Activated effector memory CD4-positive, alpha-beta T cell treated with Interleukin-2 at 50 U/mL for 16 hours (primary cell): ENCODE data around the gene FIBP.

Experiments used
- DNase-seq: peaks from one replicate; pipeline ENCODE4 v3.0.0-alpha.2; 2020

FIBP gene

DNA sequence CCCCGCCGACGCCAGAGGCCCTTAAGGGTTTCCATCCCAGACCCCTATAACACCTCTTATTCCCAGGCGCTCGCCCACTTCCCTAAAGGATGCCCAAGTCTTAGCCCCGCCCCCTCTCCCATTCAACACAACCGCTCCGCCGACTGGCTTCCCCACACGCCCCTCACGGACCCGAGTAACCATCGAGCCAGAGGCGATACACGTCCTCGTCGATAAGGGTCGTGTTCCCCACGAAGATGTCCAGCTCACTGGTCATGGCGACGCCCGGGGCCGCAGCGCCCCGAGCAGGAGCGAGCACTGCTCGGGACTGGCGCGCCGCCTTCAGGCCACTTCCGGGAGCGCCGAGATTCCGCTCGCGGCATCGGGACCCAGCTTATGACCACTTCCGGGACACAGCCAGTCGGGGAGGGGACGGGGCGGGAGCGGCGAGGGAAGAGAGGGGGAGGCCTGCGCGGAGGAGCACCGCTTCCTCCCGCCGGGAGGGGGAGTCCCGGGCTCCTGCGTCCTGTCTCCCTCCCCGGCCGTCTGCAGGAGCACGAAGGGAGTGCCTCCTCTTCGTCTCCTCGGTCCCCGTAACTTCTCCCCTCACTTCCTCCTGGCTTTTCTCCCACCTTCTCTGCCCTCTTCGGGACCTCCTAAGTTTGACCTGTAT is at the start of gene FIBP:
FIBP (minus strand) TSS at position 309 of the 652 bp plus-strand sequence; CDS start at position 256, 53 bp downstream.
- DNase-seq, result peak; percentile 94

DNA sequence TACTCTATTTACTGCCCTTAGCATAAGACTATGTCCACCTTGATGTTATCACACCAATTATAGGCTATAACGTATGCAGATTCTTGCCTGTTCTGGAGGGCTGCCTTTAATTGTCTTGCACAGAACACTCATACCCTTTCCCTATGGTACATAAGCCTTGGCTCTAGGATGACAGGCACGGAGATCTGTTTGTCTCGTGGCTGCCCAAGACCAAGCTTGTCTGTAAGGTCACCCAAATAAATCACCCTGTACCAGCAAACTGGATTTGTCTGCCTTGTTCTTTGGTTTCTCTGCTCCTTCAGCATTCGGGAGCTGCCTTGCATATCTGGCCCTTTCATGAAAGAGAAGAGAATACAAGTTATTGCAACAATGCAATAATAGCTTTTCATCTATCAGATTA is 49.5 kb upstream of the FIBP start:
- DNase-seq, result no peak

DNA sequence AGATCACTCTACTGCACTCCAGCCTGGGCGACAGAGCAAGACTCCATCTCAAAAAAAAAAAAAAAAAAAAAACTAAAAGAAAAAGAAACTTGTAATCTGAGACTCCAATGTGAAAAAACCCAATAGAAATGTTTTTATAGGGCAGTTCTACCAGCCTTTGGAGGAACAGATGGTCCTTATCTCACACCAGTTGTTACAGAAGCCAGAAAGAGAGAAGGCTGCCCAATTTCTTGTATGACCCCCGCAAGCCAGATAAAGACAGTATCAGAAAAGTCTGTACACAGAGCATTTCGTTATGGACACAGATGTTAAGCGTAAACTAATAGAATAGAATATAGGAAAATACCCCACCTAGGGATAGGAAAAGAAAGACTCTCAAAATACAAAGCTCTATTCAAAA is 45.7 kb upstream of the FIBP start:
- DNase-seq, result no peak

DNA sequence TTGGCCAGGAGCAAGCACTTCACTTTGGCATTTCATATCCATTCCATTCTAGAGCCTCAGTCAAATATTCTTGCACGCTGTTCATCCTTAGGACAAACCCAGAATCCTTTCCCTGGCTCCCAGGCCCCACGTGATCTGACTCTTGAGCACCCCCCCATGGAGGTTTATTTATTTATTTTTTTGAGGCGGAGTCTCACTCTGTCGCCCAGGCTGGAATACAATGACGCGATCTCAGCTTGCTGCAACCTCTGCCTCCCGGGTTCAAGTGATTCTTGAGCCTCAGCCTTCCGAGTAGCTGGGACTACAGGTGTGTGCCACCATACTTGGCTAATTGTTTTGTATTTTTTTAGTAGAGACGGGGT is 44.3 kb upstream of the FIBP start:
- DNase-seq, result no peak

DNA sequence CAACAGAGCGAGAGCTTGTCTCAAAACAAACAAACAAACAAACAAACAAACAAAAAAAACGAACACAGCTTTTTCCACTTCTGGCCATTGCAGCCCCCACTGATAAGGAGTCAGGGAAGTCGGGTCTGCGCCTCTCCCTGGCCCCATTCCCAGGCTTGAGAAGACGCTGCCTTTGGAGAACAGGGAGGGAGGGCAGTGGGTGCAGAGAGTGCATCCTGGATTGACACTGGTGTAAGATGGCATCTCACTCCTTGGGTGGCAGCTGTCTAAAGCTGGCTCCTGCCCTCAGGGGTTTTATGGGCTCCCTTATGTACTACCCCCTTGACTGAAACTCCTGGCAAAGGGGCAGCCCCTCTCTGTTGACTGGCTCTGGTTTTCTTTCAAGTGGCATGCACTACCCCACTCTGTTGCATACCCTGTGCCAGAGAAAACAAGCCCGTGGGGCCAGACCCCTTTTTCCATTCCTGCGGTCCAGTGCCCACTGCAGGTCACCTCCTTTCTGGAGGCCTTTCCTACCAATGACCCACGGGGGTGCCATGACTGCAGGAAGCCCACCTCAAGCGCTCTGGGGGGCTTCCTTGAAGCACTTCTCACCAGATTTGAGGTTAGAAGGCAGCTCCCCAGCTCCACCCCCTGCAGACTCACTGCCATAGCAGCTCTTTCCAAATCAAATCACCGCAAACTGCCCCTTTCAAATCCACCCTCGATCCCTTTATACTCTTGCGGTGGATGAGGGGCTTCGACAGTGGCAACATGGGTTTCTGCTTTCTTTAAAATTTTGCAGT is 43.7 kb upstream of the FIBP start:
- no peak for DNase-seq

DNA sequence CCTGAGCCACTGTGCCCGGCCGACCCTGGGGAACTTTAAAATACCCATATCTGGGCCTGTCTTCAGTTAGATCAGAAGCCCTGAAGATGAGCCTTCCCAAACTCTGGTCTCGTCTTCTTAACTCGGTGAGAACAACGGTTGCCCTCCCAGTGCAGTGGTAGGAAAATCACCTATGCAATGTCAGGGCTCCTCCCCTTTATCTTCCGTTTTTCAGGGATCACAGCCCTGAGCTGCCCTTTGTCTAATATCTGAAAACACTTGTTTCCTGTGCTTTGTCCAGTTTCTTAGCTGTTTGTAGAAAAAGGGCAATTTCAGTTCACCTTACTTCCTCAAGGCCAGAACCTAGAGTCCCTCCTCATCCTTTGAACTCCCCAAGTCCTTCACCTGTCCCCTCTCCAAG is 40.4 kb upstream of the FIBP start:
- DNase-seq, result no peak

DNA sequence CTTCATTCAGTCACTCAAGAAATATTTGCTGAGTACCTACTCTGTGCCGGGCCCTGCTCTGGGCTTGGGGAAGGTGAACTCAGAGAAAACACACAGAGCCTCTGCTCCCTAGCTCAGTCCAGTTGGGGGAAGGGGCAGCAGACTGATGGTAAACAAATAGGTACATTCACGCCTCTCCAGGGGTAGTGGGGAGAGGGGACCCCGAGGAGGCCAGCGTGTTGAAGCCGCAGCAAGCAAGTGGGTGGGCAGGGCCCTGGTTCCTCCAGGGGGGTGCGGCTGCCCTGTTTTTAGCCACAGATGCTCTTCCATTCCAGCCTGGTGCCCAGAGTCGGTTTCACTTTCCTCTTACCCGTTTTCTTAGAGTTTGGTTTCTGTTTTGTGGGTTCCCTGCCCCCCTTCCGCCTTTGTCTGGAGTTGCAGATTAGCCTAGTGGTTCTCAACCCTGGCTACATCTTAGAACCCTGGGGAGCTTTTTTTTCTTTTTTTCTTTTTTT is 39.7 kb upstream of the FIBP start:
- peak; percentile 71 for DNase-seq

DNA sequence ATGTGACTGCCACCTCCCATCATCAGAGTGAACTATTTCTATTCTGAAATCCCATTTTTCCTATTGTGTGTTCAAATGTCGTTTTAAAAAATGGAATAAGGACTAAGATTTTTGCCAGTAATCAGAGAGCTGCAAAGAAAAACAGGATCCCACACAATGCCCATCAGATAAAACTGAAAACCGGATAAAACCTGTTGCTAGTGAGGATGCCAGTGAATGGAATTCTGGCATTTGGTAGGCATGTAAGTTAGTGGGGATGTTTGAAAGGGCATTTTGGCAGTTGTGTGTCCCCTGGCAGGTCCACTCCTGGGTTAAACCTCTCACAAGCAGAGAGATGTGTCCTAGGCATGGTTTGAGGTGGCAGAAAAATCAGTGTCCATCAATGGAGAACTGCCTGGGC is 37.1 kb upstream of the FIBP start:
- DNase-seq, result no peak

DNA sequence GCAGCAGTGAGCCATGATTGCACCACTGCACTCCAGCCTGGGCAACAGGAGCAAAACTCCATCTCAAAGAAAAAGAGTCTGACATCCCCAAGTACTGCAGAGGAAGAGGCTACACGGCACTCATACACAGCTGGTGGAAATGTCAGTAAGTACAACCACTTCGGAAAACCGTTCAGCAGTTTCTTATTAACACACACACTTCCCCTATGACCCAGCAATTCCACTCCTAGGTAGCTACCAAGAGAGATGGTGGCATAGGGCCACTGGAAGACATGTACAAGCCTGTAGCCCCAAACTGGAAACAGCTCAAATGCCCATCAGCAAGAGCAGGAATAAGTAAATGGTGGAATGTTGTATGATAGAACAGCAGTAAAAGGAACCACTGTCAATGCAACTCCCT is 34.3 kb upstream of the FIBP start:
- DNase-seq, result no peak

DNA sequence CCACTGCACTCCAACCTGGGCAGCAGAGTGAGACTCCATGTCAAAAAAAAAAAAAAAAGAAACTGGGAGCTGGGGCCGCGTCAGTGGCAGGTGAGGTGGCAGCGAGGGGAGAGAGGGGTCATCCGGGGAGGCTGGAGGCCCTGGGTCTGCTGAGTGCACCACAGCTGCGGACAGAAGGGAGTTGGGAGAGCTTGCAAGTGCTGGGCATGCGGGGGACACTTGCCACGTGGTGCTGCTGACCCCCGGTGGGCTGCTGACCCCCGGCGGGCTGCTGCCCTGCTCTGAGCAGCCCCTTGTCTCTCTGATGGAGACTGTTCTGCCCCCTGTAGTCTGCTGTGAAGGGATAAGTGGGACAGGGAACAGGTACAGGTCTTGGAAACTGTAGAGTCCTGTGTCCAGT is 33.6 kb upstream of the FIBP start:
- no peak for DNase-seq

DNA sequence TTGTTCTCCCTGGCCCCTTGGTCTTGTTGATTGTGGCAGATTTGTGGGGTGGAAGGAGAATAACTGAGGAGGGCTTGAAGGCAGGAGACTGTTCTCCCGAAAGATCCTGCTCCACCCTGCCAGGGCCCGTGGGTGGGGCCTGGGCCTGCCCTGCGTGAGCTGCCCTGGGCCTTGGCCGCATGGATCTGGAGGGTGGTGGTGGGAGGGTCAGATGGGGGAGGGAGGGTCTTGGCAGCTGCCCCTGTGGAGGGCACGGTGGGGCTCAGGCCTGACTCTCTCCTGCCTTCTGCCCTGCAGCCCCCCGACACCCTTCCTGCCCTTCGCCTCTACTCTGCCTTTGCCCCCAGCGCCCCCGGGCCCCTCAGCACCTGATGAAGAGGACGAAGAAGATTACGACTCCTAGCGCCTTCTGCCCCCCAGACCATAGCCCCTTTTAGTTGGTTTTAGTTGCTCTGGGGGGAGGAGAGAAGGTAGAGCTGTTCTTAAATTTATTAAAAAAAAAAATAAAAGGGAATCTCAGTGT is 32.8 kb upstream of the FIBP start:
- no peak for DNase-seq

DNA sequence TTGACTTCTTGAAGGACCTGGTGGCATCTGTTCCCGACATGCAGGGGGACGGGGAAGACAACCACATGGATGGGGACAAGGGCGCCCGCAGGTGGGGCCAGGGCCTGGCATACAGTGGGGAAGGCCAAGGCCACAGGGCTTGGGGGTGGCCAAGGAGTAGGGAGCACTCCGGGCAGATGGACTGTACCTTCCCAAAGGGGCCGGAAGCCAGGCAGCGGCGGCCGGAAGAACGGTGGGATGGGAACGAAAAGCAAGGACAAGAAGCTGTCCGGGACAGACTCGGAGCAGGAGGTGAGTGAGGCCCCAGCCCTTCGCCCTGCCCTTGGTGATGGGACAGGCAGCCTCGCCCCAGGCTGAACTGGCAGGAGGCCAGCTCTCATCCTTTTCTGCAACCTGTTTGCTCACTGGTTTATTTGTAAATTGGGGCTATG is 32.1 kb upstream of the FIBP start:
- DNase-seq, result no peak

DNA sequence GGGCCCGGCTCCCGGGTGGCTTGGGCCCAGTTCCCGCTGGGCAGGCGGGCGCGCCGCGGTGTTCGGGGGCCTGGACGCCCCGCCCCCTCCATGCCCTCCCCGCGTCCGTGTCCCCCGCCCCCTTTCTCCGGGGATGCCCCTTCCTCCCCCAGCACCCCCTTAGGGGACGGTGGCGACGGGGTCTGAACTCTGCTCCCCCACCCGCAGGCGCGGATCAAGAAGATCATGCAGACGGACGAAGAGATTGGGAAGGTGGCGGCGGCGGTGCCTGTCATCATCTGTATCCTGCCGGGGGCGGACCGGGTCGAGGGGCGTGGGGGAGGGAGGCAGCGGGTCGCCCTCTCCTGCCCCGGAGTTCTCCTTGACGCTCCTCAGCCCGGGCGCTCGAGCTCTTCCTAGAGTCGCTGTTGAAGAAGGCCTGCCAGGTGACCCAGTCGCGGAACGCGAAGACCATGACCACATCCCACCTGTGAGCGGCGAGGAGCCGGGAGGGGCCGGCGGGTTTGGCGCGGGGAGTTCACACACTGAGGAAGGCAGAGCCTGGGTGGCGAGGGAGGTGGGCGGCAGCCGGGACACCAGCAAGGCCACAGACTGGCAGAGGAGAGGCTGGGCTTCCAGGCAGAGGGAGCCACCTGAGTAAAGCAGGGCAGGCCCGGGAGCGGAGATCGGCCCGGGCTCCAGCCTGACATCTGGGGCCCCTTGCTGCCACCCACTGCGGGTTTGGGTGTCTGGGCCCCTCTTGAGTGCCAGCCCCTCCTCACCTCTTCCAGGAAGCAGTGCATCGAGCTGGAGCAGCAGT is 31.5 kb upstream of the FIBP start:
- no peak for DNase-seq

DNA sequence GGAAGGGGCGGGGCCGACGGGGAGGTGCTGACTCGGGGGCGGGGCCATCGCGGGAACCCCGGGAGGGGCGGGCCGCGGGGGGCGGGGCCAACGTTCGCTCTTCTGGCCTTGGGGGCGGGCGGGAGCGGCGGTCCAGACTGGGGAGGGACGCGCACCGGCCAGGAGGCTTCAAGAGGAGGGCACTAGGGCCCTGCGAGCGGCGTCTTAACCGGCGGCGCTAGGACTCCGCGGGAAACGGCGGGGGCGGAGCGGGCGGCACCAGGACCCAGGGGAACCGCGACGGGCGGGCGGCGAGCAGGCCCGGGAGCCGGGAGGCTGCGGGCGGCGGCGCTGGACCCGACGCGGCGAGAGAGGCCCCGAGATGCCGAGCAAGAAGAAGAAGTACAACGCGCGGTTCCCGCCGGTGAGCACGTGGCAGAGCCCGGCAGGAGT is 30.9 kb upstream of the FIBP start, which contains the start of gene DRAP1:
DRAP1 (plus strand) TSS at position 286 of the 432 bp plus-strand sequence; CDS start at position 362, 76 bp downstream.
- DNase-seq, result peak; percentile 97

DNA sequence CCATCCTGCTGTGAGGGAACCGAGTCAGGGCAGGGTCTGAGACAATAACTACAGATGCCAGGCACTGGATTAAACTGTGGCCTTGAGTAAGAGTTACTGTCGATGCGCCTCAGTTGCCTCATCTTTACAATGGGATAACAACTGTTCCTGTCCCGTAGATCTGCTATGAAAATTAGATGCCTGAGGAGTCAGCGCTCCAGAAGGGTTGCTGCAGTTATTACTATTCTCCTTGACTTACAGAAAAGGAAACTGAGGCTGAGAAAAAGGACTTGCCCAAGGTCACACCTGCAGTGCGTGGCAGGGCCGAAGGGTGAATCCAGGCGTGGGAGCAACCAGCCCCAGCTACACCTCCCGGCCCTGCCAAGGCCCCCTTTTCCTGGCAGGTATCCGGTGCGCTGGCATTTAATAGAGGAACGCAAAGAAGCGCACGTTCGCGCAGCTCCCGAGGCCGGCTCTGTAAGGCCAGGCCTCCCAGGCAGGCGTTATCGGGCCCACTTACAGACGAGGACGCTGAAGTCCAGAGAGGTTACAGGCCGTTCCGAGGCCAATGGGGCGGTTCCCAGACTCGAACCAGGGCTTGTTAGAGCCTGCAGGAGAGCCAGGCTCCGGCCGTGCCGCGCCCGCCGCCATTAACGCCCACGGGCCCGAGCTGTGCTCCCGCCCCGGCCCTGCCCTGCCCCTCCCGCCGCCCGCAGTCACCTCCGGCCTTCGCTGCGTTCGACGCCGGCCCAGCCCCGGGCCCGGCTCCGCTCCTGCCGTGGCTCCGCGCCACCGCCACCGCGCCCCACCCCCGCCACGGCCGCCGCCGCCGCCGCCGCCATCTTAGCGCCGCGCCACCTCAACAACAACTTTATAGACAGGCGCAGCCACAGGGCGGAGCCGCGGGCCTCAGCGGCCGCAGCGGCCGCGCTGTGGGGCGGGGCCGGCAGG is 30.2 kb upstream of the FIBP start, which contains the start of gene C11orf68:
C11orf68 (minus strand) TSS at position 852 of the 930 bp plus-strand sequence; CDS start at position 821, 31 bp downstream.
- DNase-seq, result no peak

DNA sequence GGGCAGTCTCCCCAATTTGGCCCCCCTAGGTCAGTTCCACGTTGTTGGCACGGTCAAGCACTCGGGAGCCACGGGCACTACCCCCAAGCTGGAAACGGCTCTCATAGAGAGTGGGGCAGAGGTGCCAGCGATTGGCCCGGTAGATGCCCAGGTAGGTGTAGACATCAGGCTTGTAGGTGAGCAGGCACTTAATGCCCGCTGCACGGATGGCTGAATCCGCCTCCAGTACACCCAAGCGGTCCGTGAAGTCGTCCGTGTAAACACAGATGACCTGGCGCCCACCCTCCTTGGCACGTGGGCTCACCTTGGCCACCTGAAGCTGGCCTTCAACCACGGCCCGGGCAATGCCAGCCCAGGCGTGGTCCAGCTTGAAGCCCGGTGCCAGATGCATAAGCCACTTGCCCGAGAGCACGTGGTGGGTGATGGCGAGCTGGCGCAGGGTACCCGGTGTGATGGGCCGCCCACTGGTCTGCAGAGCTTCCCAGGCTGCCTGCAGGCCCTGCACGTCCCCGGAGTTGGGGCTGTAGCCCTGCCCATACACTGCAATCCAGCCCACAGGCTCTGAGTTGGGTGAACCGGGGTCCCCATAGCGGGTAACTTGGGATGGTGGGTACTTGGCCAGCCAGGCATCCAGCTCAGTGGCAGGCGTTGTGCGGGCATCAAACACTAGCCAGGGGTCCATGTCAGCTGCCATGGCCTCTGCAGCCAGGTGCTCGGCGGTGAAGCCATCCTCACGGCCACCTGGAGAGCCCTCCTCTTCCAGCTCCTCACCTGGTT is 29.4 kb upstream of the FIBP start:
- DNase-seq, result no peak

DNA sequence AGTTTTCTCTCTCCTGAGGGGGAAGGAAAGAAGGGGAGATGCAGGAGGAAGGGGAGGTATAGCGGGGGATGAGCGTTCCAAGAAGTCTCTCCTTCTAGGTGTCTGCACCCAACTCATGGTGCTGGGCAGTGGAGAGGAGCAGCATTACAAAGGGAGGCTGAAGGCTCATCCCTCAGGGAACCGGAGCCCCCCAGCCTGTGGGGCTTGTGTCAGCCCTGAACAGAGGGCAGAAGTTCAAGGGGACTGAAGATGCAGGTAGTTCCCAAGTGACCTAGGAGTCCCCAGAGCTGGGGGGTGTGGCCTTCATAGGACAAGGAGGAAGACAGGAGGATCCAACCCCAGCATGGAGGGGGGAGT is 28.8 kb upstream of the FIBP start:
- DNase-seq, result no peak

DNA sequence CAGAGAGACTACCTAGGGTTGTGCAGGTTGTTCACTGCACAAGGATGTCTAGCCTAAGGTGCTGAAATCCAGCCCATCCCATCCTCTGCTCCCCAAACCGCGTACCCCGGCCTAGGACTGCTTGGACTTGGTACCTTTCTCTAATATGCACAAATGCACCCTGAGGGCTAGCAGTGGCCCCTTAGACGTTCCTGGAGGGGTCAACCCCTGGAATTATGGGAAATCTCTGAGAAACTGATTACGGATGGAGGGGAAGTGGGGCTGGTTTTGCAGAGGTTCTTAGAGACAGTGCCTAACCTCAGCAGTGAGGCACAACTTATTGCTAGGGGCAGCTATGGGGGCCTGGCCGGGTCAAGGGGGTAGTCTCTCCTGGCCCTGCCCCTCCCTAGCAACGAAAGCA is 28.1 kb upstream of the FIBP start:
- no peak for DNase-seq

DNA sequence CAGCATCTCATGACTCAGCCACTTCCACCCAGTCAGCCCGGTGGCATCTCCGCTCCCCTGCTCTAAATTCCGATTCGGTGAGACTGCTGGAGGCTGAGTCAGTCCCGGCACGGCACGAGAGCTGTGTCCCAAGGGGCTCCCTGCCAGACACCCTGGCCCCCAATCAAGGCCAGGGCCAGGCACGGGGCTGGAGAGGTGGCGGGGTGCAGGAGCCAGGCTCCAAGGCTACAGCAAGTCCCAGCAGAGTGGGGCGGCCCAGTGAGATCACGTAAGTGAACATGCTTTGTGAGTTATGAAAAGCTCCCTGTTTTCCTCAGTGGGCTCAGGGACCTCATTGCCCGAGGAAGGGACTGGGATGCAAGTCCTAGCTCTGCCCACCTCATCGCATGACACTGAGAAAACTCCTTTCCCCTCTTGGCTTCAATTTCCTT is 27.6 kb upstream of the FIBP start:
- DNase-seq, result no peak

DNA sequence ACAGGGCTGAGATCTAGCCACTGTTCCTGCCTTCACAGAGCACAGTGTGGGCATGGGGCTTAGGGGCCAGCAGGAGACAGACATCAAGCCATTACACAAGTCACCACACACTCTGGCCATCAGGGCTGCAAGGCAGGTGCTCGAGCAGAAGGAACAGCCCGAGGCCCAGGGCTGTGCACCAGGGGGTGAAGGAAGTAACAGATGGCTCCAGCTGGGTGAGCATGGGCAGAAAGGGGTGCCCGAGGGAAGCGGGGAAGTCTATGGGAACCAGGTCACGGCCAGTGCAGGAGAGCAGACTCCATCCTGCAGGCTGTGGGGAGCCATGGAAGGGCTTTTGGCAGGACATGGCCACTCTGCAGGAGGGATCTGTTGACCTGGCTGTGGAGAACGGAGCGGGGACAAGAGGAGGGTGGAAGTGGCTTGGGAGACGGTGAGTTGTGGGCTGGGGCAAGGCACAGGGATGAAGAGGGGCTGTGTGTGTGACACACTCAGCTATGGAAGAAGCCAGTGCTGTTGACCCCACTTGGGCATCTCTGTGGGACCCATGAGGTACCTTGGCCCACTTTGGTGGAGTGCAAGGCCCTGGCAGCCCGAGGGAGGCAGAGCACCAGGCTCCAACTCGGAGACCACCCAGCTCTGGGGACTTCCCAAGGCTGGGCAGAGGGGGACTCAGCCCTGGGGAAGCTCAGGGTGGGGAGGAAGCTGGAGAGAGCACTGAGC is 27.0 kb upstream of the FIBP start:
- DNase-seq, result no peak
